ENCODE results near the gene PITX3.

PITX3 gene

GRCh38 chr10:102245082-102245931, 4.0 kb upstream of the PITX3 start, which contains the start of gene GBF1 (continued):
- TF ChIP-seq ZNF704 (tag by site-specific recombination; IDR thresholded peaks at IDR 0.05) (0 out of 2 replicates have a peak, but pooled peaks have one; percentile 2), ZNF747 (tag by site-specific recombination; IDR thresholded peaks at IDR 0.05) (no peak), ZNF580 (tag by site-specific recombination; IDR thresholded peaks at IDR 0.05) (peak; percentile 98), BCL11B (tag by site-specific recombination; IDR thresholded peaks at IDR 0.05; ENCODE audit: low read depth) (peak; percentile 85), RBAK (tag by site-specific recombination; IDR thresholded peaks at IDR 0.05) (0 out of 2 replicates have a peak, but pooled peaks have one; percentile 7), ZBTB26 (tag by site-specific recombination; optimal IDR thresholded peaks at IDR 0.05) (peak; percentile 70), ZNF544 (tag by site-specific recombination; IDR thresholded peaks at IDR 0.05) (no peak), ZNF629 (tag by site-specific recombination; IDR thresholded peaks at IDR 0.05) (peak; percentile 75), WT1 (tag by site-specific recombination; IDR thresholded peaks at IDR 0.05) (peak; percentile 47), ZNF2 (tag by site-specific recombination; IDR thresholded peaks at IDR 0.05) (peak; percentile 89; the same call in 1 of the 2 replicates), ZNF76 (tag by site-specific recombination; IDR thresholded peaks at IDR 0.05; ENCODE audit: borderline replicate concordance, low read depth) (peak; percentile 92), ZNF114 (tag by site-specific recombination; IDR thresholded peaks at IDR 0.05) (no peak), ZNF366 (tag by site-specific recombination; conservative IDR thresholded peaks at IDR 0.05) (0 out of 2 replicates have a peak, but pooled peaks have one; percentile 9), KLF17 (tag by site-specific recombination; IDR thresholded peaks at IDR 0.05) (peak; percentile 73), ZNF664 (tag by site-specific recombination; IDR thresholded peaks at IDR 0.05) (no peak), ZSCAN5A (tag by site-specific recombination; IDR thresholded peaks at IDR 0.05) (no peak), ZNF391 (tag by site-specific recombination; IDR thresholded peaks at IDR 0.05; ENCODE audit: borderline replicate concordance, low read depth) (0 out of 2 replicates have a peak, but pooled peaks have one; percentile 76), ZNF518A (tag by site-specific recombination; conservative IDR thresholded peaks at IDR 0.05; ENCODE audit: low read depth) (no peak), ZBTB11 (tag by site-specific recombination; conservative IDR thresholded peaks at IDR 0.05; ENCODE audit: low read depth) (peak; percentile 95), ZNF335 (tag by site-specific recombination; conservative IDR thresholded peaks at IDR 0.05) (peak; percentile 99), ZNF555 (tag by site-specific recombination; conservative IDR thresholded peaks at IDR 0.05) (no peak), KLF9 (tag by site-specific recombination; IDR thresholded peaks at IDR 0.05; ENCODE audit: low read depth) (peak; percentile 81), TRIM28 (IDR thresholded peaks at IDR 0.05; ENCODE audit: borderline replicate concordance, low read length) (no peak), ZNF146 (tag by site-specific recombination; IDR thresholded peaks at IDR 0.05) (no peak), ZNF701 (tag by site-specific recombination; IDR thresholded peaks at IDR 0.05) (no peak)

Measured in HEK293 (cell line).